HepG2 (cell line): ENCODE measurements around the gene SYP. TPM values are rescaled to one million over a fixed set of nuclear protein-coding genes. Genes with fewer than 3 reads are reported as not detected.

ENCODE experiments used
- BCL3 ChIP-seq: sonication (generic); formaldehyde crosslinking; IDR thresholded peaks from 2 replicates; pipeline ENCODE4 v1.5.1; 2020; ENCODE audit warnings: mild to moderate bottlenecking, missing genetic modification reagents, moderate library complexity
- FOXA3 ChIP-seq: IDR thresholded peaks from 2 replicates; pipeline ENCODE4 v1.6.1; 2016; ENCODE audit warnings: missing genetic modification reagents, missing compliant biosample characterization
- SAFB2 ChIP-seq: sonication (generic); formaldehyde crosslinking; IDR thresholded peaks from 2 replicates; pipeline ENCODE4 v1.5.1; 2020; ENCODE audit warnings: missing genetic modification reagents, low read depth, mild to moderate bottlenecking, borderline replicate concordance
- SSRP1 ChIP-seq: IDR thresholded peaks from 2 replicates; pipeline ENCODE4 v1.6.1; 2016; ENCODE audit warnings: control low read depth
- TP53 ChIP-seq: sonication (generic); formaldehyde crosslinking; conservative IDR thresholded peaks from 2 replicates; pipeline ENCODE4 v1.4.0; 2020; ENCODE audit warnings: missing genetic modification reagents
- ZNF460 ChIP-seq: sonication (generic); formaldehyde crosslinking; IDR thresholded peaks from 2 replicates; pipeline ENCODE4 v1.5.1; 2020; ENCODE audit warnings: missing genetic modification reagents, mild to moderate bottlenecking, borderline replicate concordance
- ZNF574 ChIP-seq: sonication (generic); formaldehyde crosslinking; IDR thresholded peaks from 2 replicates; pipeline ENCODE4 v1.4.0; 2020; ENCODE audit warnings: missing genetic modification reagents
- ZNF784 ChIP-seq: sonication (generic); formaldehyde crosslinking; IDR thresholded peaks from 2 replicates; pipeline ENCODE4 v1.5.1; 2020; ENCODE audit warnings: missing genetic modification reagents, mild to moderate bottlenecking, borderline replicate concordance
- polyA plus RNA-seq, 8 experiments: library from polyadenylated mRNA; depleted of rRNA in 3 of 8; stranded (reverse) in 7 of 8; unstranded in 1 of 8; fragments of >200 nt; fragmentation: Illumina TruSeq in 4 of 8; extraction: Trizol in 4 of 8; gene quantifications; 2 replicates each; pipeline versions ENCODE4 v1.2.1 to v1.2.3, GENCODE V29; 2011 to 2016; ENCODE audit warnings: low read depth in 4 of 8, missing spikeins in 1 of 8, mixed read lengths in 1 of 8; ENCODE audit not compliant: insufficient read depth in 1 of 8
- total RNA-seq, 5 experiments: library from RNA; depleted of rRNA; stranded (reverse); fragments of >200 nt; fragmentation: Illumina TruSeq; extraction: Trizol; gene quantifications; 2 replicates each; pipeline ENCODE4 v1.2.3, GENCODE V29; 2016; ENCODE audit warnings: low read depth in 1 of 5

SYP gene
- total and polyA plus RNA-seq, 2 of the 13 experiments (the other 11 are each of a cell fraction or from before 2014, with no cell fraction given) = 2.0 to 2.5 TPM

- TF ChIP-seq ZNF574 (CRISPR knock-in tag) = no peak
- no peak for TF ChIP-seq ZNF460 (CRISPR knock-in tag)
- TF ChIP-seq SAFB2 (CRISPR knock-in tag) = no peak
- no peak for TF ChIP-seq FOXA3 (CRISPR knock-in tag)
- no peak for TF ChIP-seq TP53
- TF ChIP-seq SSRP1 (CRISPR knock-in tag) = no peak
- TF ChIP-seq ZNF784 (CRISPR knock-in tag) = no peak
- no peak for TF ChIP-seq BCL3
Observed at GRCh38 chrX:49187028-49187394, 13.0 kb downstream of the SYP start (continued).
